ENCODE measurements around the gene DSE.

- TF ChIP-seq POLR2A (IDR thresholded peaks at IDR 0.05) (no peak), CTCF (IDR thresholded peaks at IDR 0.05) (no peak)
Observed at GRCh38 chr6:116492331-116493067, 121.8 kb downstream of the DSE start.
